SHP77 (cell line): Measurements from ENCODE around the gene ITGAV.

Experiments
- DNase-seq, 2 experiments: peaks; one replicate each; lab custom pipeline; 2025; lab: John Stamatoyannopoulos, UW

Gene ITGAV

GRCh38 chr2:186575302-186575701 is 14.6 kb upstream of the ITGAV start:
- DNase-seq, result no peak

GRCh38 chr2:186575856-186576255 is 14.0 kb upstream of the ITGAV start:
- DNase-seq, result no peak

GRCh38 chr2:186576614-186577013 is 13.2 kb upstream of the ITGAV start:
- no peak for DNase-seq

- no peak for DNase-seq
Observed at GRCh38 chr2:186582698-186583097, 7.2 kb upstream of the ITGAV start.

GRCh38 chr2:186584053-186584452 is 5.8 kb upstream of the ITGAV start:
- DNase-seq, result no peak

GRCh38 chr2:186588421-186588820 is 1.4 kb upstream of the ITGAV start:
- no peak for DNase-seq

- DNase-seq, result no peak
Observed at GRCh38 chr2:186588940-186589611, 780 bp upstream of the ITGAV start.

GRCh38 chr2:186590350-186590758 is 498 bp downstream of the ITGAV start:
- peak; percentile 57 to 71 for DNase-seq

GRCh38 chr2:186590759-186591505 is 1.1 kb downstream of the ITGAV start:
- DNase-seq, result peak; percentile 42

GRCh38 chr2:186591506-186591890 is 1.6 kb downstream of the ITGAV start:
- no peak for DNase-seq

GRCh38 chr2:186592137-186592875 is 2.5 kb downstream of the ITGAV start:
- no peak for DNase-seq

GRCh38 chr2:186593523-186593922 is 3.7 kb downstream of the ITGAV start:
- DNase-seq, result no peak

GRCh38 chr2:186594001-186594722 is 4.3 kb downstream of the ITGAV start:
- DNase-seq, result no peak

- DNase-seq, result peak; percentile 78 to 89
Observed at GRCh38 chr2:186595219-186595618, 5.4 kb downstream of the ITGAV start.

GRCh38 chr2:186599186-186599778 is 9.4 kb downstream of the ITGAV start:
- no peak for DNase-seq

- no peak for DNase-seq
Observed at GRCh38 chr2:186603286-186603685, 13.4 kb downstream of the ITGAV start.

GRCh38 chr2:186605041-186605440 is 15.2 kb downstream of the ITGAV start:
- no peak for DNase-seq

- DNase-seq, result no peak
Observed at GRCh38 chr2:186607660-186608324, 17.9 kb downstream of the ITGAV start.

- DNase-seq, result no peak
Observed at GRCh38 chr2:186610785-186611184, 20.9 kb downstream of the ITGAV start.

GRCh38 chr2:186611526-186611925 is 21.7 kb downstream of the ITGAV start:
- DNase-seq, result no peak

- no peak for DNase-seq
Observed at GRCh38 chr2:186612026-186612425, 22.2 kb downstream of the ITGAV start.
